GM12801 (cell line): ENCODE results near the gene SCGB1C2.

Experiments used
- TF ChIP-seq, protein P1 (sequence below): IDR thresholded peaks from one replicate; pipeline ENCODE4 v1.5.1; 2011; ENCODE audit warnings: control low read depth; ENCODE audit not compliant: insufficient read length; ENCODE audit errors: extremely low read depth

SCGB1C2 gene

DNA sequence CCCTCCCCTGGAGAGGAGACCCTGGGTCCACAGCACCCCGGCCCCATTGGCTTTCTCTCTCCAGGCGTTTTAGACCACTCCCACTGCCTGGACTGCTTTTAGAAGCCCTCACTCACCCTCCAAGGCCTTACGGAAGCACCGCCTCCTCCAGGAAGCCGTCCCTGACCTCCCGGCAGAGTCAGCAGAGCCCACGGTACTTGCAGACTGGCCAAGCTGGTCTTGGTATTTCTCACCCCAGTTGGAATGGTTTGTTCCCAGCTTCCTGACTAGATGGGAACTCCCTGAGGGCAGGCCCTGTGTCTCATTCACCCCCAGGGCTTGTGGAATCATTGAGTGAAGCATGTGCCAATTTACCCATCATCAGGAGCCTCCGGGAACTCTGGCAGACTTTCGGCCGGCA lies 9.2 kb downstream of the SCGB1C2 start:
- TF ChIP-seq, protein P1, sequence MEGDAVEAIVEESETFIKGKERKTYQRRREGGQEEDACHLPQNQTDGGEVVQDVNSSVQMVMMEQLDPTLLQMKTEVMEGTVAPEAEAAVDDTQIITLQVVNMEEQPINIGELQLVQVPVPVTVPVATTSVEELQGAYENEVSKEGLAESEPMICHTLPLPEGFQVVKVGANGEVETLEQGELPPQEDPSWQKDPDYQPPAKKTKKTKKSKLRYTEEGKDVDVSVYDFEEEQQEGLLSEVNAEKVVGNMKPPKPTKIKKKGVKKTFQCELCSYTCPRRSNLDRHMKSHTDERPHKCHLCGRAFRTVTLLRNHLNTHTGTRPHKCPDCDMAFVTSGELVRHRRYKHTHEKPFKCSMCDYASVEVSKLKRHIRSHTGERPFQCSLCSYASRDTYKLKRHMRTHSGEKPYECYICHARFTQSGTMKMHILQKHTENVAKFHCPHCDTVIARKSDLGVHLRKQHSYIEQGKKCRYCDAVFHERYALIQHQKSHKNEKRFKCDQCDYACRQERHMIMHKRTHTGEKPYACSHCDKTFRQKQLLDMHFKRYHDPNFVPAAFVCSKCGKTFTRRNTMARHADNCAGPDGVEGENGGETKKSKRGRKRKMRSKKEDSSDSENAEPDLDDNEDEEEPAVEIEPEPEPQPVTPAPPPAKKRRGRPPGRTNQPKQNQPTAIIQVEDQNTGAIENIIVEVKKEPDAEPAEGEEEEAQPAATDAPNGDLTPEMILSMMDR, result no peak

DNA sequence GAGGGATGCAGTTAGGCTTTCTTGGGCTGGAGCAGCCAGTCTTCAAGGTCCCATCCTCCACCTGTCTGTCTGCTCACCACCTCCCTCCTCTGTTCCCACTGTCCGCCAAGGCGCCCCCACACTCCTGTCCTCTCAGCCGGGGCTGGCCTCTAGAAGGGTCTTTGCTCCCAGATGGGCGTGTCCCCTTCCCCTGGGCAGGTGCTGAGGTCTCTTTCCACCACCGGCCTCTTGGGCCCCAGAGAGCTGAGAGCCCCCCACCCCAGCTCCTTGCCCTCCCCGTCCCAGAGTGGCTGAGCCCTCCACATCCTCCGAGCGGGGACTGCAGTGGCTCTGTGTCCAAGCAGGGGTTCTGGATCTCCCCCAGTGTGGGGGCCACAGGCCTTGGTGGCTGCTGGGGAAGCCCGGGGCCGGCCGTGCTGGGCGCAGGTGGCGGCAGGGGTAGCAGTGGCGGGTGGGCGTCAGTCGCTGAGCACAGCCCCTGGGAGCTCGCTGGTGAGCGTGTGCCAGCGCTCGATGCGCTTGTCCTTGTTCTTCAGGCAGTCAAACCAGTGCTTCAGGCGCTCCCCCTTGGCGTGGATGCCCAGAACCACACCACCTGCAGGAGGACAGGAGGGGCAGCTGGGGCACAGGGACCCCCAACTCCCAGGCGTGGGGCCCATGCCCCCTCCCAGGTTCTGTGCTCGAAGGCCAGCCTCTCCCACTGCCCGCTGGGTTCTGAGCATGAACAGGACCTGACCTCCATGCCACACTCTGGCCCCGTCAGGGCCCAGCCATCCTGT lies 9.8 kb downstream of the SCGB1C2 start:
- TF ChIP-seq, protein P1, result no peak

DNA sequence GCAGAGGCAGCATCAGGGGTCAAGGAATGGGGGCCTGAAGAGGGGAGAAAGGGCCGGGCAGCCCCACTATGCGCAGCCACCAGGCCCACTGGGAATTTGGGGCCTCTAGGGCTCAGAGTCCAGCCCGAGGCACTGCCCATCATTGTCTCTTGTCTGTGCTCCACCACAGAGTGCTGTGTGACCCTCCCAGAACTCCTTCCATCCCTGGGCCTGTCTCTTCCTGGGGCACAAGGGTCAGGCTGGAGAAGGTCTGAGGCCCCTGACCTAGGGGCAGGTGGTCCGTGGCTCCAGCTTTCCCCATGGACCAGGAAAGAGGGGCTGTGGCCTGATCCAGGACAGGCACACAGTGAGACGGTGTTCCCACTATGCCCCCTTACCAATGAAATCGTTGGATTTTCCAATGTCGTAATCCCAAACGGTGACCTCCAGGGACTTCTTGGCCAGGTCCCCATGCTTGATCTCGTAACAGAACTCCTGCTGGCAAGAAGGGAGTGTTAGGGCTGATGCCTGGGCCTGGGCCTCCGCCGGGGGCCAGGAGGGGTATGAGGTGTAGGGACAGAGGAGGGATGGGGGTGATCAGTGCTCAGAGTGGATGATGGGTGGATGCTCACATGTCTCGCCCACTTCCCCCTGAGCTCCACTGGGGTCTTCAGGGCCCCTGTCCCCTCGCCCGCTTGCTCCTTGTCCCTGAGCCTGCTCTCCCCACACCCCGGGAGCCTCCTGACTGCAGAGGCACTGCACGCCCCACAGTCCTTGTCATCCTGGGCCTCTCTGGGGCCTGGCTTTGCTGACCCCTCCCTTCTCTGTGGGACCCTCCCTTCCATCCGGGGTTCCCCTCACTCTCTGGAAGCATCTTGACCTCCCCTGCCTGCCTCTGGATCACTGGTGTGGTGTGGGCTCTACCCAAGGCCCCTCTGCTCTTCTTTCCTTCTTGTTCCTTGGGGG lies 10.7 kb downstream of the SCGB1C2 start:
- TF ChIP-seq, protein P1, result no peak

DNA sequence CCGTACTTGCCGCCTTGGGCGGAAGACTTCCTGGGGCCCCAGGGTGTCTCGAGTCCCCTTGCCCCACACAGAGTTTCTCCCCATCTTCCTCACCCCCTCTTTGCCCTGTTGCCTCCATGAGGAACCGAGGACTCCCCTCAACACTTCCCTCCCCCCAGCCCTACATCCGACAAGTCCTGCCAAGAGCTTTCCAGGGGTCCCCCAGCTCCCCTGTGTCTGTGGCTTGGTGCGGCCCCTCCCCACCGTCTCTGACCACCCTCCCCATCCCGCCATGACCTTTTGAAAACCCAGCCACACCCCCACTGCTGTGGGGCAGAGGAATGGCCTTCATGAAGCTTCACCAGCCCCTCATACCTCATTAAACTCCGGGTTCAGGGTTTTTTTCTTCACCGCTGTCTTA lies 11.4 kb downstream of the SCGB1C2 start:
- TF ChIP-seq, protein P1, result no peak

DNA sequence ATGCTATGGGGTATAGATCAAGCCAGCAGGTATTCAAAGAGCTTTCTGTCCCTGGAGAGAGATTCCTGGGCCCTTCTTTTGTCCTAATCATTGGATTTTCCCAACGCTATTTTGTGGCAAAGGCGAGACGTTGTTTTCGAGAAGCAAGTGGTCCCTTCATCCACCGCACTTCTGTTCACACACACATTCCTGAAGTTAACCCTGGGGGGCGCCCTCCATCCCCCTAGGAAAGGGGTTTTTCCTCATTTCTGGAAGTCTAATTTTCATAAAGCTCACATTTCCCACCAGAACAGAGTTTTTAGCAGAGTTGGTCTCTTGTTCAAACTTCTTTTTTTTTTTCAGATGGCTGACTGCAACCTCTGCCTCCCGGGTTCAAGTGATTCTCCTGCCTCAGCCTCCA lies 11.9 kb downstream of the SCGB1C2 start:
- TF ChIP-seq, protein P1, result no peak

DNA sequence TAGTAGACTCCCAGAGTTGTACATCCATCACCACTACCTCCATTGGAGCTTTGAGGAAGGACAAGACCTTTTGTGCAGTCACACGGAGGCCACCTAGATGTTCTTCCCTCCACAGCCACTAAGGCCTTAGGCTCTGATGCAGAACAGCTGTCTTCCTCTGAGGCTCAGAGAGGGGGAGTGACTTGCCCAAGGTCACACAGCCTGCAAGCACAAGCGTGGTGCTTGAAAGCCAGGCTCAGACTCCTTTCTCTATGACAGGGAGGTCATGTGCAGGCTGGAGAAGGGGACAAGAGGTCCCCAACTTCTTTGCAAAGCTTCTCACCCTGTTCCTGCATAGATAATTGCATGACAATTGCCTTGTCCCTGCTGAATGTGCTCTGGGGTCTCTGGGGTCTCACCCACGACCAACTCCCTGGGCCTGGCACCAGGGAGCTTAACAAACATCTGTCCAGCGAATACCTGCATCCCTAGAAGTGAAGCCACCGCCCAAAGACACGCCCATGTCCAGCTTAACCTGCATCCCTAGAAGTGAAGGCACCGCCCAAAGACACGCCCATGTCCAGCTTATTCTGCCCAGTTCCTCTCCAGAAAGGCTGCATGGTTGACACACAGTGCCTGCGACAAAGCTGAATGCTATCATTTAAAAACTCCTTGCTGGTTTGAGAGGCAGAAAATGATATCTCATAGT lies 12.7 kb downstream of the SCGB1C2 start:
- TF ChIP-seq, protein P1, result no peak

DNA sequence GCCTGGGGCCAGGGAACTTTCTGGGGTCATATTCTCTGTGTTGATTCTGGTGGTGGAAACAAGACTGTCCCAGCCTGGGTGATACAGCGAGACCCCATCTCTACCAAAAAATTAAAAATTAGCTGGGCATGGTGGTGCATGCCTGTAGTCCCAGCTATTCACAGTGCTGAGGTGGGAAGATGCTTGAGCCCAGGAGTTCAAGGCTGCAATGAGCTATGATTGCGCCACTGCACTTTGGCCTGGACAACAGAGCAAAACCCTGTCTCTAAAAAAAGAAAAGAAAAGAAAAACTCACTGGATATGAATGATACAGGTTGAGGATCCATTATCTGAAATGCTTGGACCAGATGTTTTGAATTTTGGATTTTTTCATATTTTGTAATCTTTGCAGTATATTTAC lies 13.6 kb downstream of the SCGB1C2 start:
- TF ChIP-seq, protein P1, result no peak
